ENCODE data around the gene PLXNA4.

Gene PLXNA4

GRCh38 chr7:132134814-132135445, 441.3 kb downstream of the PLXNA4 start:
- Histone ChIP-seq H3K9me3 (ENCODE audit: control insufficient read depth, insufficient read depth, low read length) (no peaks in the 10 kb centered on the region), H3K4me1 (ENCODE audit: control insufficient read depth, insufficient read depth, low read length) (peaks cover 4% of the 10 kb centered on the region), H3K4me3 (ENCODE audit: low read depth, low read length) (no peak overlapping the region), H3K9ac (ENCODE audit: low read depth, low read length) (no peak overlapping the region), H3K36me3 (ENCODE audit: control insufficient read depth, insufficient read depth, low read length) (no peaks in the 10 kb centered on the region), H3K27me3 (ENCODE audit: control insufficient read depth, insufficient read depth, low read length) (no peaks in the 10 kb centered on the region)

DNA sequence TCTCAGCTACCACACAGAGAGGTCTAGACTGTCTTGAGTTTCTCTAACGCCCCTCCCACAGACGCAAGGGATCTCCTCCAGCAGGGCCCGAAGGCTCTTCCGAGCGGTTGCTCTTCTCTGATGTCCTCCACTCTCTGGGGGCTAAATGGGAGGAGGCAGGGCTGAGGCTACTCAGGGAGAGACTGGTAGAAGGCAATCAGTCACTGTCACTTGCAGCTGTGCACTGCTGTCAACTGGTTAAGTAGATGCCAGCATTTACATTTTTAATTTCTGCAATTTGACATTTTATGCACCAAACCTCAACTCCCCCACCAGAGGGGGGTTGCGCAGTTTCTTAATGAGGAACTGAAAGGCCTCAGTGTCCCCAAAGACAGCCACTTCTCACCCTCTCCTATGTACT, 442.8 kb downstream of the PLXNA4 start:
- Histone ChIP-seq H3K4me3 (ENCODE audit: low read depth, low read length) (no peak overlapping the region), H3K9ac (ENCODE audit: low read depth, low read length) (no peak overlapping the region), H3K9me3 (ENCODE audit: control insufficient read depth, insufficient read depth, low read length) (no peaks in the 10 kb centered on the region), H3K36me3 (ENCODE audit: control insufficient read depth, insufficient read depth, low read length) (no peaks in the 10 kb centered on the region), H3K4me1 (ENCODE audit: control insufficient read depth, insufficient read depth, low read length) (peaks cover 4% of the 10 kb centered on the region), H3K27me3 (ENCODE audit: control insufficient read depth, insufficient read depth, low read length) (no peaks in the 10 kb centered on the region)

DNA sequence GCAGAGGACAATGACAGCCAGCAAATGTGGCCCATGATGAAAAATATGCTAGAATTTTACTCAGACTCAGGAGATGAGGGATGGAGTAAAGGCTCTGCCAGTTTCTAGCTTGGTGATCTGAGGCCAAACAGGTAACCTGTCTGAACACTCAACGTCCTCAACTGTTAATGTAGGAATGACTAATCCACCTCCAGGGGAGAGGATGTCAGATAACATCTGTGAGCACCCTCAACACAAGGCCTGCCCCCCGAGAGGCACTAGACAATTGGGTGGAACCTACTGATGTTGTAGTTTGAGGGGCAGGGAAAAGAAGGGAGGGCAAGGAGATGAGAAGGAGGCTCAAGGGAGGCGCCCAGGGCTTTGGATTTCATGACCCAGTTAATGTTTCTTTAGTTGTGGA, 445.1 kb downstream of the PLXNA4 start:
- H3K4me3 ChIP-seq (ENCODE audit: low read depth, low read length), result no peak overlapping the region
- no peaks in the 10 kb centered on the region for H3K27me3 ChIP-seq (ENCODE audit: control insufficient read depth, insufficient read depth, low read length)
- peaks cover 4% of the 10 kb centered on the region for H3K4me1 ChIP-seq (ENCODE audit: control insufficient read depth, insufficient read depth, low read length)
- no peak overlapping the region for H3K9ac ChIP-seq (ENCODE audit: low read depth, low read length)
- H3K9me3 ChIP-seq (ENCODE audit: control insufficient read depth, insufficient read depth, low read length), result no peaks in the 10 kb centered on the region
- H3K36me3 ChIP-seq (ENCODE audit: control insufficient read depth, insufficient read depth, low read length), result no peaks in the 10 kb centered on the region

DNA sequence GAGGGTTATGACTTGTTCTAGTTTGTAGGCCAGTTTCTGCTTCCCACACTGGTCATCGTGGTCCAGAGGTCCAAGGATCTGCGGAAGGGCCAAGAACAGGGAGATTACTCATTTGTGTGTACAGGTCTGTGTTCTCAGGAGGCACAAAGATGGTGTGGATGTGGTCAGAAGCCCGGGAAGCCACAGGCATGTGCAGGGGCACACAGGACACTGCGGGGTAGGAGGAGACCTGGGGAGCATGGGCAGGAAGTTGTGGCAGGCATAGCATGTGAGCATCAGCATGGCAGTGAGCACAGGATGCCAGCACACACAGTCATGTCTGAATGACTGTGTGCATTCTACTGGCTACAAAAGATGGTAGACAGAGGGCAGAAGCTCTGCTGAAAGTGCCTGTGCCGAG, 445.8 kb downstream of the PLXNA4 start:
- peaks cover 4% of the 10 kb centered on the region for H3K4me1 ChIP-seq (ENCODE audit: control insufficient read depth, insufficient read depth, low read length)
- H3K9ac ChIP-seq (ENCODE audit: low read depth, low read length), result no peak overlapping the region
- no peaks in the 10 kb centered on the region for H3K27me3 ChIP-seq (ENCODE audit: control insufficient read depth, insufficient read depth, low read length)
- H3K36me3 ChIP-seq (ENCODE audit: control insufficient read depth, insufficient read depth, low read length), result no peaks in the 10 kb centered on the region
- no peaks in the 10 kb centered on the region for H3K9me3 ChIP-seq (ENCODE audit: control insufficient read depth, insufficient read depth, low read length)
- no peak overlapping the region for H3K4me3 ChIP-seq (ENCODE audit: low read depth, low read length)

- Histone ChIP-seq H3K9me3 (ENCODE audit: control insufficient read depth, insufficient read depth, low read length) (no peaks in the 10 kb centered on the region), H3K4me1 (ENCODE audit: control insufficient read depth, insufficient read depth, low read length) (peaks cover 2% of the 10 kb centered on the region), H3K36me3 (ENCODE audit: control insufficient read depth, insufficient read depth, low read length) (no peaks in the 10 kb centered on the region), H3K4me3 (ENCODE audit: low read depth, low read length) (no peak overlapping the region), H3K9ac (ENCODE audit: low read depth, low read length) (no peak overlapping the region), H3K27me3 (ENCODE audit: control insufficient read depth, insufficient read depth, low read length) (no peaks in the 10 kb centered on the region)
Measured at GRCh38 chr7:132125872-132126595, 450.2 kb downstream of the PLXNA4 start.

GRCh38 chr7:132125096-132125495, 451.2 kb downstream of the PLXNA4 start:
- no peaks in the 10 kb centered on the region for H3K9me3 ChIP-seq (ENCODE audit: control insufficient read depth, insufficient read depth, low read length)
- no peak overlapping the region for H3K9ac ChIP-seq (ENCODE audit: low read depth, low read length)
- H3K27me3 ChIP-seq (ENCODE audit: control insufficient read depth, insufficient read depth, low read length), result no peaks in the 10 kb centered on the region
- no peaks in the 10 kb centered on the region for H3K4me1 ChIP-seq (ENCODE audit: control insufficient read depth, insufficient read depth, low read length)
- H3K4me3 ChIP-seq (ENCODE audit: low read depth, low read length), result no peak overlapping the region
- H3K36me3 ChIP-seq (ENCODE audit: control insufficient read depth, insufficient read depth, low read length), result no peaks in the 10 kb centered on the region

GRCh38 chr7:132124575-132124974, 451.7 kb downstream of the PLXNA4 start:
- Histone ChIP-seq H3K36me3 (ENCODE audit: control insufficient read depth, insufficient read depth, low read length) (no peaks in the 10 kb centered on the region), H3K9ac (ENCODE audit: low read depth, low read length) (no peak overlapping the region), H3K4me3 (ENCODE audit: low read depth, low read length) (no peak overlapping the region), H3K27me3 (ENCODE audit: control insufficient read depth, insufficient read depth, low read length) (no peaks in the 10 kb centered on the region), H3K4me1 (ENCODE audit: control insufficient read depth, insufficient read depth, low read length) (no peaks in the 10 kb centered on the region), H3K9me3 (ENCODE audit: control insufficient read depth, insufficient read depth, low read length) (no peaks in the 10 kb centered on the region)

DNA sequence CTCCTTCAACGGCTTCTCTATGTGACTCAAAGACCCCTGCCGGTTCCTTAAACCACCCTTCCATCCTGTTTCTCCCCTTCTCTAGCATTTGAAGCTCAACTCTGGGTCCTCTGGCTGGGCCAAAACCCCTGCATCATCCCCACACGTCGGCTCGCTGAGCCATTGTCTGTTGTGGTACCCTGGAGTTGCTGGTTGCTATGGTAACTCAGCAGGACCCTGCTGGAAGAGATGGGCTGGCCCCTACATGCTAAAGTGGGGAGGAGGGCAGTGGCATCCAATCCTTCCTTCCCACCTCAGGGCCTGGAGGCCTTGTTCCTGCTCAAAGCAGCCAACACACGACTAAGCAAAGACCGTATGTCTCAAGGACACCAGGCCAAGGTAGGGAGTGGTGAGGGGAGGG, 452.5 kb downstream of the PLXNA4 start:
- H3K4me1 ChIP-seq (ENCODE audit: control insufficient read depth, insufficient read depth, low read length), result no peaks in the 10 kb centered on the region
- H3K9ac ChIP-seq (ENCODE audit: low read depth, low read length), result no peak overlapping the region
- H3K4me3 ChIP-seq (ENCODE audit: low read depth, low read length), result no peak overlapping the region
- no peaks in the 10 kb centered on the region for H3K9me3 ChIP-seq (ENCODE audit: control insufficient read depth, insufficient read depth, low read length)
- no peaks in the 10 kb centered on the region for H3K36me3 ChIP-seq (ENCODE audit: control insufficient read depth, insufficient read depth, low read length)
- H3K27me3 ChIP-seq (ENCODE audit: control insufficient read depth, insufficient read depth, low read length), result no peaks in the 10 kb centered on the region

DNA sequence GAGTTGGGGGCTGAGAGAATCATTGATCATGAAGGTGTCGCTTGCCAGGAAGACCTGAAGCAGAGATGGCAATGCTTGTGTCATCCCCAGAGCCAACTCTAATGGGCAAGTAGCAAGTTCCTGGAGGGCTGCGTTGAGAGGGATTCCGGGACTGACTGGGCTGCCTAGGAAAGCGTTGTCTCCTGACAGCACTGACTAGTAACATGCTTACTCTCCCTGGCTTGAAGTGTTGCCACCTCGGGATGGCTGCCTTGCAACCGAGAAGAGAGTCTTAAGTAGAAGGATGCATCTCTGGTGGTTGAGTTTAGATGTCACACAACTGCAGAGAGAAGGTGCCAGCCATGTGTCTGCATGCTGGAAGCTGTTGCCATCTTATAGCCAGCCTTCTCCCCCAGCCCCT, 453.4 kb downstream of the PLXNA4 start:
- H3K9ac ChIP-seq (ENCODE audit: low read depth, low read length), result no peak overlapping the region
- H3K4me3 ChIP-seq (ENCODE audit: low read depth, low read length), result no peak overlapping the region
- H3K4me1 ChIP-seq (ENCODE audit: control insufficient read depth, insufficient read depth, low read length), result no peaks in the 10 kb centered on the region
- H3K9me3 ChIP-seq (ENCODE audit: control insufficient read depth, insufficient read depth, low read length), result no peaks in the 10 kb centered on the region
- no peaks in the 10 kb centered on the region for H3K27me3 ChIP-seq (ENCODE audit: control insufficient read depth, insufficient read depth, low read length)
- no peaks in the 10 kb centered on the region for H3K36me3 ChIP-seq (ENCODE audit: control insufficient read depth, insufficient read depth, low read length)

DNA sequence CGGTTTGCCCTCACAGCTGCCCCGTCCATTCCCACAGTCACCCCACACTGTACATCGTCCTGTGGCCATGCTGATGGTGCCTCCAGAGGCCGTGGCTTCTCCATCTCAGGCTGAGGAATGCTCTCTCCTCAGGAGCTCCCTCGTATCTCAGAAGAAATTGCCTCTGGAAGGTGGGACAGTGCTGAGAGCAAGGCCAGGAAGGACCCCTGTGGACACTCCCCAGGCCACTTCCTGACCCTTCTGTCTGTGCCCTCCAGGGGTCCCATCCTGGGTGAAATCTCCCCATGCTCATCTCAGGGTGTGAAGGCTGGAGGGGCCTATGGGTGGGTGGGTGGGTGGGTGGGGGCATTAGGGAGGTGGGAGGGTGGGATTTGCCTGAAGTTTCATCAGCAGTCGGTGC, 454.3 kb downstream of the PLXNA4 start:
- Histone ChIP-seq H3K36me3 (ENCODE audit: control insufficient read depth, insufficient read depth, low read length) (no peaks in the 10 kb centered on the region), H3K9ac (ENCODE audit: low read depth, low read length) (no peak overlapping the region), H3K27me3 (ENCODE audit: control insufficient read depth, insufficient read depth, low read length) (no peaks in the 10 kb centered on the region)

DNA sequence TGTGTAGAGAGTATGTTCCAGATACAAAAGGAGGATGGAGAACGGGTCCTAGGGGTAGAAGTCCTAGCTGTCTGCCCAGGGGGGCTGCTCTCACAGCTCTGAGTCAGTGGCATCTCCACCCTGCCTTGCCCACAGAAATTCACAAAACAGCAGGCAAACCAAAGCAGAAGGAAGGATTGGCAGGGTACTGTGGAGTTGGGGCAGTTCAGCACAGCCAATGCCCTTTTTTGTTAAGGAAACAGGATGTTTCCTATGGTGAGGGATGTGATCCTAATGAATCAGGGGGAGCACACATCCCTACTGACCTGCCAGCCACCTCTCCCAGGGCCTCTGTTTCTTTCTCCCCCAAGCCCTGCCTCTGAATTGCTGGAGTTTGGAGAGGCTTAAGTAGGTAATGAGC, 457.6 kb downstream of the PLXNA4 start:
- no peaks in the 10 kb centered on the region for H3K27me3 ChIP-seq (ENCODE audit: control insufficient read depth, insufficient read depth, low read length)
- H3K4me1 ChIP-seq (ENCODE audit: control insufficient read depth, insufficient read depth, low read length), result no peaks in the 10 kb centered on the region
- H3K4me3 ChIP-seq (ENCODE audit: low read depth, low read length), result no peak overlapping the region
- no peaks in the 10 kb centered on the region for H3K36me3 ChIP-seq (ENCODE audit: control insufficient read depth, insufficient read depth, low read length)
- H3K9ac ChIP-seq (ENCODE audit: low read depth, low read length), result no peak overlapping the region
- no peaks in the 10 kb centered on the region for H3K9me3 ChIP-seq (ENCODE audit: control insufficient read depth, insufficient read depth, low read length)

More for the DNA sequence above, 454.3 kb downstream of the PLXNA4 start:
- Histone ChIP-seq H3K4me1 (ENCODE audit: control insufficient read depth, insufficient read depth, low read length) (no peaks in the 10 kb centered on the region), H3K9me3 (ENCODE audit: control insufficient read depth, insufficient read depth, low read length) (no peaks in the 10 kb centered on the region), H3K4me3 (ENCODE audit: low read depth, low read length) (no peak overlapping the region)

DNA sequence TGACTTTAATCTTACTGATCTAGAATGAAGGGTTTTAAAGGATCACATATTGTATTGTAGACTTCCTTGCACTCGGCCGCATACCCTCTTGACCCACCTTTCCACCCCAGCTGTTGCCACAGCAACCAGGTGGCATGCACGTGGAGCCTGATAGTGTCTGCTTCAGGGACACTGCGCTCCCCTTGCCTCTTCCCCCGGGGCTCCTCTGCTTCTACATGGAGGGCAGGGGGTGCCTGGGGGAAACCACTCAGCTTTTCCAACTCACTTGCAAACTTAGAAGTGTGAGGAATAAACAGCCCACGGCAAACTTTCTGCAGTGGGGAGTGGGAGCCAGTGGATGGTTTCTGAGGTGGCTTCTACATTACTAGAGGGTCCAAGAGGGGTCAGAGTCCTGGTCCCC, 458.6 kb downstream of the PLXNA4 start:
- H3K27me3 ChIP-seq (ENCODE audit: control insufficient read depth, insufficient read depth, low read length), result no peaks in the 10 kb centered on the region
- no peak overlapping the region for H3K4me3 ChIP-seq (ENCODE audit: low read depth, low read length)
- H3K9me3 ChIP-seq (ENCODE audit: control insufficient read depth, insufficient read depth, low read length), result no peaks in the 10 kb centered on the region
- no peaks in the 10 kb centered on the region for H3K4me1 ChIP-seq (ENCODE audit: control insufficient read depth, insufficient read depth, low read length)
- no peaks in the 10 kb centered on the region for H3K36me3 ChIP-seq (ENCODE audit: control insufficient read depth, insufficient read depth, low read length)
- no peak overlapping the region for H3K9ac ChIP-seq (ENCODE audit: low read depth, low read length)
